GM19395 (cell line): ENCODE data around the gene CYLD.

Experiments used
- ATAC-seq: cut with Tn5 transposase; IDR thresholded peaks from one replicate; pipeline ENCODE4 v1.9.1; 2021; ENCODE audit warnings: mild to moderate bottlenecking, moderate library complexity; ENCODE audit not compliant: unreplicated experiment

Gene CYLD

DNA sequence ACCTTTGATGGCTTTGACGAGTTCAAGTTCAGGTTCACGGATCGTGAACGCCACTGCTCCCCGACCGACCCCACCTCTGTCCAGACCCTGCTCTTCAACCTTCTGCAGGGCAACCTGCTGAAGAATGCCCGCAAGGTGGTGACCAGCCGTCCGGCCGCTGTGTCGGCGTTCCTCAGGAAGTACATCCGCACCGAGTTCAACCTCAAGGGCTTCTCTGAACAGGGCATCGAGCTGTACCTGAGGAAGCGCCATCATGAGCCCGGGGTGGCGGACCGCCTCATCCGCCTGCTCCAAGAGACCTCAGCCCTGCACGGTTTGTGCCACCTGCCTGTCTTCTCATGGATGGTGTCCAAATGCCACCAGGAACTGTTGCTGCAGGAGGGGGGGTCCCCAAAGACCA is 30.8 kb upstream of the CYLD start:
- no peak for ATAC-seq

DNA sequence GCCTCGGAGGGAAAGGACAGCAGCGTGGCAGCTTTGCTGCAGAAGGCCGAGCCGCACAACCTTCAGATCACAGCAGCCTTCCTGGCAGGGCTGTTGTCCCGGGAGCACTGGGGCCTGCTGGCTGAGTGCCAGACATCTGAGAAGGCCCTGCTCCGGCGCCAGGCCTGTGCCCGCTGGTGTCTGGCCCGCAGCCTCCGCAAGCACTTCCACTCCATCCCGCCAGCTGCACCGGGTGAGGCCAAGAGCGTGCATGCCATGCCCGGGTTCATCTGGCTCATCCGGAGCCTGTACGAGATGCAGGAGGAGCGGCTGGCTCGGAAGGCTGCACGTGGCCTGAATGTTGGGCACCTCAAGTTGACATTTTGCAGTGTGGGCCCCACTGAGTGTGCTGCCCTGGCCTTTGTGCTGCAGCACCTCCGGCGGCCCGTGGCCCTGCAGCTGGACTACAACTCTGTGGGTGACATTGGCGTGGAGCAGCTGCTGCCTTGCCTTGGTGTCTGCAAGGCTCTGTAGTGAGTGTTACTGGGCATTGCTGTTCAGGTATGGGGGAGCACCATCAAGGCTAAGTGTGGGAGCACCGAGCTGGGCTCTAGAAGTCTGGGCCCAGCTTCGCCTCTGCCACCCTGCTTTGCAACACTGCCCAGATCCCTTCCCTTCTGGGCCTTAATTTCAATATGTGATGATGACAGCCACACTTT is 29.9 kb upstream of the CYLD start:
- ATAC-seq, result no peak

DNA sequence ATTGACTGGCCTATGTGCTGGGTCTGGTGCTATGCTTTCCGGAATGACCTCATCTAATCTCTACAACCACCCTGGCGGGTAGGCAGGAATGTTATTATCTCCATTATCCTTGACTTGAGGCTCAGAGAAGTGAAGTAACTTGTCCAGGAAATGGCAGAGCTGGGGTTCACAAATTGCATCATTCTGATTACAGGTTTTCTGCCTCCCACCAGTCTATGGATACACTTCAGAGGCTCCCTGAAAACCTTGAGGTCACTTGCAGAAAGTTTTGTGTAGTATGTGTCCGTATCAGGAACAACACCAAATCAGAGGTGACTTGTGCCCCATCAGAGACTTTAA is 29.4 kb upstream of the CYLD start:
- no peak for ATAC-seq

DNA sequence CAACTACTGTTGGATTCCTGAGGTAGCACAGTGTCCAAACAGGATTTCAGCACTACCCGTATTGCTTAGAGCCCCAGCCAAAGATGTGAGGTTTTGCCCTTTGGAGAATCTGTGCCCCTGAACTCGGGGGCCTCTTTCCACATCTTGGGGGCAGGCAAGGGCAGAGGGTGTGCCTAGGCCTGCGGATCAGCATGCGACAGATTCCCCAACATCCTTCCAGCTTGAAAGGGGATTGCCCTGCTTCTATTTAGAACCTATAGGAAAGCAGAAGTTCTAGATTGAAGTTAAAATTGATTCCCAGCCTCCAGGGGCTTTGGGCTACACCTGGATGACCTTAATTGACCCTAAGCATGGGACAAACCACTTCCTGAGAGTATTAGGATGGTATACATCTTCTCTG is 28.9 kb upstream of the CYLD start:
- ATAC-seq, result no peak

DNA sequence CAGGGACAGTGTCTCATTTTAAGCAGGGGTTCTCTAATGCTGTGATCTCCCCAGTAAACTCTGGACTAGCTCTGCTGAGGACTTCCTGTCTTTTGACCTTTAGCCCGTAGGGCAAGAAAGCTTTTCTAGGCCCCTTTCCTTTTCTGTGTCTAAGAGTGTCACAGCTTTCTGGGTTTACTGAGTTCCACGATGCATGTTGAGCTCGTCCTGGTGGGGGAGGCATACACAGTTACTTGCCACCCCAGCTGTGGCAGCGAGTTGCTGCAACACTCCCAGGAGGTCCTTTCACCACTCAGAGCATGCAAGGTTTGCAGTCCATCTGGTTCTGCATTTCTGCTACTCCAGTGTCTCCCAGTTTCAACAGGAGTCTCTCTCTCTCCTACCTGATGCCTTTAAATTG is 24.8 kb upstream of the CYLD start:
- no peak for ATAC-seq

DNA sequence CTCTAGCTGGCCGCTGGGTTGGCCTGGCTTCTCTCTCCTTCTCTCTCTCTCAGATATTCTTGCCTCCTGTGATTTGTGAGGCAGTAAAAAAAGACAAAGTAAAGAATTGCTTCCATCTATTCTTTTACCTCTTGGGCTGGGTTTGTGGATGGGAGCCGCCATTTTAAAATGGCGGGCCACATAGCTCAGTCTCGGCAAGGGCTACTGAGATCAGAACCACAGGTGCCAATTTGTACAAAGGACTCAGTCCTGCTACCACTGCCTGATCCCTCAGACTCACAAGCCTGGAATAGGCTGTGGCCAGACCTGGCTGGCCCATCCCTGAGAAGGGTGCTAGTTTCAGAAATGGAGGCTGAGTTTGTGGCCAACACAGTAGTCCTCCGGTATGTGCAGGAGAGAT is 24.4 kb upstream of the CYLD start:
- no peak for ATAC-seq

DNA sequence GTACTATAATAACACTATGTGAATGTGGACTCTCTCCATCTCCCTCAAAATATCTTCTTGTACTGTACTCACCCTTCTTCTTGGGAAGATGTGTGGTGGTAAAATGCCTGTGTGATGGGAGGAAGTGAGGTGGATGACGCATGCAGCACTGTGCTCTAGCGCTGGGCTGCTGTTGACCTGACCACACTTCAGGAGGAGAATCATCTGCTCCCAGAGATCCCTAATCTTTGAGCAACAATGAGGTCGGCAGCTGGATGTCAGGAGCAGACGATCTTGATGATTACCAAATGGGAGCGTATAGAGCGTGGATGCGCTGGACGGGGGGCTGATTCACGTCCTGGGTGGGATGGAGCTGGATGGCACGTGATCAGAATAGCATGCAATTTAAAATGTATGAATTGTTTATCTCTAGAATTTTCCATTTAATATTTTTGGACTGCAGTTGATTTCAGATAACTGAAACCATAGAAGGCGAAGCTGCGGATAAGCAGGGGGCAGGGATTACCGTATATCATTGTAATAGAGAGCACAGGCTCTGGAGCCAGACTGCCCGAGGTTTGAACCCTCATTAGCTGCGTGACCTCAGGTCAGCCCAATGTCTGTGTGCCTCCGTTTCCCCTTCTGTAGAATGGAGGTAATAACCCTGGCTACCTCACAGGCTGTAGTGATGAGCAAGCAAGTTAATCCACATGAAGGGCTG is 23.7 kb upstream of the CYLD start:
- no peak for ATAC-seq

DNA sequence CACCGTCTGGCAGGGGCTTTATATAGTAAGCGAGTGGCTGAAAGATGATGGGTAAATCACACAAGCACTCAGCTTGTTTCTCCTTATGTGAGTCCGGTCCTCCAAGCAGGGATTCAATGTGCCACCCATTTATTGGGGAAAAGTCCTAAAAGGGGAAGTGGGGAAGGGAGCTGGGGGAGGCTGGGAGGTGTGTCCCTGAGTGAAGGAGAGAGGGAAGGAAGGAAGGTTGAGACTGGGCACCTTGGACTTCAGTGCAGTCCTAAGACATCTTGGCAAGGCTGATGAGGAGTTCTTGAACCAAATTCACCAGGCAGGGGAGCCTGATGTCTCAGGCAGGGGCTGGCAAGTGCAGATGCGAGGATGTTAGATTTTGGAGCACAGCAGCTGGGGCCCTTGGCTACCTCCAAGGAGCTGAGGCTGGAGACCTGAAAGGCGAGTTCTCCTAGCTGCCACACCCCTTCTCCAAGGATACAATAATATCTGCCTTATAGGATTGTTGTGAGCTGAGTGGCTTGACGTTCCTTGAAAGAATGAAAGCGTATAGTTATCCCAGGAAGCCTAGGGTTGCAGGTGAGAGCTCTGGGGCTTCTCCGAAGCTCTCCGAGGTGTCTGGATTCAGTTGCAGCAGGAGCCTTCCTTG is 23.0 kb upstream of the CYLD start:
- no peak for ATAC-seq

DNA sequence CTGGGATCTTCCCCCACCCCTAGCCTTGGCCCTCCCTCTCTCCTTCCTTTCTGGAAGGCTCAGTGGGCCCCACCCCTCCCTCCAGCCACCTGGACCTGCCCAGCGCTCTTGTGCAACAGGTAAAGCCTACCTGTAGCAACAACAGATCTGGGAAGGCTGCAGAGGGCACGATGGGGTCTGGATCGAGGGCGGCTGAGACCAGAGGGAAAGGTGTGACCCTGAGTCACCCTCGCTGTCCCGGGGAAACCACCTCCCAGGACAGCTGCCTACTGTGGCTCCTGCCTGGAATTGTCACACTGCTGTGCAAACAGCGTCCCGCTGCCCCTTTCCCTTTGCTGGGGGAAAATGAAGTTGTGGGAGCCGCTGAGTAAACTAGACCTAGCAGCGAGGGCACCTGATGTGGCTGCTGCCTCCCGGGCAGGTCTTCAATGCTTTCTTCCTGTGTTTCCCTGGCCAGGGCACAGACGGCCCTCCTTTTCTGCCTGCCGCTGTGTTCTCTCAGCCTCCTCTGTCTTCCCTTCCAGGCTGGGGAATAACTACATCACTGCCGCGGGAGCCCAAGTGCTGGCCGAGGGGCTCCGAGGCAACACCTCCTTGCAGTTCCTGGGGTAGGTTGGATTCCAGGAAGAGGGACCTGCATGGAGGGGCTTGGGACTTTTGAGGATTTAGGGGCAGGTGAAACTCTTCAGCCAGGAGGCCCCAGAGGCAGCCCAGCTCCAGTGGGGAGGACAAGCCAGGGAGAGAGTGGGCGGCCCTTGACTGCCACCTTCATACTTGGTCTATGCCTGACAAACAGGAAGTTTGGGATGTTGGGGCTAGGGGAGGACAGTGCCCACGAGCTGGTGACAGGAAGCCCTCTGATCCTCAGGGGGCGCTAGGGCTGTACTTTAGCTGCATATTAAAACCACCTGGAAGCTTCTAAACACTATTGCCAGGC is 22.2 kb upstream of the CYLD start:
- no peak for ATAC-seq

DNA sequence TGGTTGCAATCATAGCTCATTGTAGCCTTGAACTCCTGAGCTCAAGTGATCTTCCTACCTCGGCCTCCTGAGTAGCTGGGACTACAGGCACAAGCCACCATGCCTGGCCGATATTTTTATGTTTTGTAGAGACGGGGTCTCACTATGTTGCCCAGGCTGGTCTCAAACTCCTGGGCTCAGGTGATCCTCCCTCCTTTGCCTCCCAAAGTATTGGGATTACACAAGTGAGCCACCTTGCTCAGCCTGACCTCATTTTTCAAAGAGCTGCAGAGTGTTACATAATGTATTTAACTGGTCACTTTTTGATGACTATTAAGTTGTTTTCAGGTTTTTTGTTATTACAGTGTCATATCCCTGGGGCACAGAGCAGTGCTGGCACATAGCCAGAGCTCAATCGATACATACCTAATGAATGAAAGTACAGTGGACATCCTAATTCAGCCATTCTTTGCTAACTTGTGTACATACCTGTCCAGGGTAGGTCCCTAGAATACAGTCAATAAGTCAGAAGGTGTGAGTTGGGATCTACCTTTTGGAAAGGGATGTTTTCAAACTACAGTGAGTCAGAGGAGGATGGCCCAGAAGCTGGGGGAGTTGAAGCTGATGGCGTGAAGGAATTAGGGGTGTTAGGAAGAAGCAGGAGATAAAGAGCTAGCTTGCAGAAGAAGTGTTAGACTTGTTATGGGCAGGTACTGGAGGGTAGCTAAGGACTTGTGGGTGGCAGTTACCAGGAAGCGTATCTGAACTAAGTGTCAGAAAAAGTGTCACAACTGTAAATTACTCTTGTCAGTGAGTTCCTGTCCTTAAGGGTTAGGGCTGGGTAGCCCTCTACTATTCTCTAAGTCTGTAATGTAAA is 20.1 kb upstream of the CYLD start:
- ATAC-seq, result no peak

DNA sequence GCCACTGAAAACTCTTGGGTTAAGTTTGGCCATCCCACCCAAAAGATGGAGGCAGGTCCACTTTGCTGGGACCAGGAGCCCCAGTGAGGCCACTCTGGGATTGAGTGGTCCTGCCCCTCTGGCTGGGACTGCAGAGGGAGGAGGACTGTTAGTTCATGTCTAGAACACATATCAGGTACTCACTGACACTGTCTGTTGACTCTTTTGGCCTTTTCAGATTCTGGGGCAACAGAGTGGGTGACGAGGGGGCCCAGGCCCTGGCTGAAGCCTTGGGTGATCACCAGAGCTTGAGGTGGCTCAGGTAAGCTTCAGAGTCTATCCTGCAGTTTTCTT is 19.5 kb upstream of the CYLD start:
- ATAC-seq, result no peak

DNA sequence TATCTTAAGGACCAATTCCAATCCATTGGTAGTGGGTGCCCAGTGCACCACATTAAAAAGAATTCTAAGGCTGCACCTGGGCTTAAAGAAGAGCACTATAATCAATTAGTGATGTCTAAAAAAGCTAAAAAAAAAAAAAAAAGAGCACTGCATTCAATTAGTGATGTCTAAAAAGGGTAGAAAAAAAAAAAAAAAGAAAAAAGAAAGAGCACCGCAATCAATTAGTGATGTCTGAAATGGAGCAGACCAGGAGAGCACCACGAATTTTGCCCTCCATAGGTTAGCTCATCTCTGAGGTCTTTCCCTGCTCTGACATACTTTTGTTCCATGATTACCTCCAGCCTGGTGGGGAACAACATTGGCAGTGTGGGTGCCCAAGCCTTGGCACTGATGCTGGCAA is 18.9 kb upstream of the CYLD start:
- no peak for ATAC-seq

DNA sequence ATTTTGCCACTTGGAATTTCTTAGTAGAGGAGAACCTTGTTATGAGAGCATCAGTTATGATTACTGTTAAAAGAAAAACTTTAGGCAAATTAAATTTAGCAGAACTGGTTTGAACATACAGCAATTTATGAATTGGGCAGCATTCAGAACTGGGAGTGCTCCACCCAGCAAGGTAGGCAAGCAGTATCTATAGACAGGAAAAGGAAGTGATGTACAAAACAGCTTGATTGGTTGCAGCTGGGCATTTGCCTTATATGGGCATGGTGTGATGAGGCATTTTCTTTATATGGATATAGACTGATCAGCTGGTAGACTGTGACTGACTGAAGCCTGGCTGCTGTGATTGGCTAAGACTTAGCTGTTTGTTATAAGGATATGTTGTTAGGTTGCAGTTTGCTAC is 17.6 kb upstream of the CYLD start:
- ATAC-seq, result no peak

DNA sequence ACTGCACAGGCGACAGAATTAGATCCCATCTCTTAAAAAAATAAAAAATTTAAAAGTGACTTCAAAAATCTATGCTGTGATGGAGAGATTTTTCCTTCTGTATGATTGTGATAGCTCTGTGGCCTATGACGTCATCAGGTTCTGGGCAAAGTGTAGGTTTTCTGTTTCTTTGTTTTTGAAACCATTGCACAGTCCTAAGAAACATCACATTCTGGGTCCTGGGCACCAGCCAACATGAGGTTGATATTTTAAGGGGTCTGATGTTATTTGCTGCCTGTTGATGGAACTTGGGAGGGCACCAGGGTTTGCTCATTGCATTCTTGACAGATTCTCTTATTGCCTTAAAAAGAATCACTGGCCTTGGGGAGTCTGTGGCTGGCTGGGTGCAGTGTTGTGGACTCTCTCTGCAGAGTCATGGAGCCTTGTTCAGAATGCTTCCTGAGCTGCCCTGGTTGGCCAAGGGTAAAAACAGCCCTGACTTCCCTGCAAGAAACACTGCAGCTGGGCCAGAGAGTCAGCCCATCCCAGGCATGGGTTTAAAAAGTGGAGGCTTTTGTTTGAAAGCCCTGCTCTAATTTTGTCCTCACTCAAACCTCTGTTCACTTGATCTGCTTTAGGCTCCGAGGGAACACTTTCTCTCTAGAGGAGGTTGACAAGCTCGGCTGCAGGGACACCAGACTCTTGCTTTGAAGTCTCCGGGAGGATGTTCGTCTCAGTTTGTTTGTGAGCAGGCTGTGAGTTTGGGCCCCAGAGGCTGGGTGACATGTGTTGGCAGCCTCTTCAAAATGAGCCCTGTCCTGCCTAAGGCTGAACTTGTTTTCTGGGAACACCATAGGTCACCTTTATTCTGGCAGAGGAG is 10.5 kb upstream of the CYLD start:
- ATAC-seq, result no peak

DNA sequence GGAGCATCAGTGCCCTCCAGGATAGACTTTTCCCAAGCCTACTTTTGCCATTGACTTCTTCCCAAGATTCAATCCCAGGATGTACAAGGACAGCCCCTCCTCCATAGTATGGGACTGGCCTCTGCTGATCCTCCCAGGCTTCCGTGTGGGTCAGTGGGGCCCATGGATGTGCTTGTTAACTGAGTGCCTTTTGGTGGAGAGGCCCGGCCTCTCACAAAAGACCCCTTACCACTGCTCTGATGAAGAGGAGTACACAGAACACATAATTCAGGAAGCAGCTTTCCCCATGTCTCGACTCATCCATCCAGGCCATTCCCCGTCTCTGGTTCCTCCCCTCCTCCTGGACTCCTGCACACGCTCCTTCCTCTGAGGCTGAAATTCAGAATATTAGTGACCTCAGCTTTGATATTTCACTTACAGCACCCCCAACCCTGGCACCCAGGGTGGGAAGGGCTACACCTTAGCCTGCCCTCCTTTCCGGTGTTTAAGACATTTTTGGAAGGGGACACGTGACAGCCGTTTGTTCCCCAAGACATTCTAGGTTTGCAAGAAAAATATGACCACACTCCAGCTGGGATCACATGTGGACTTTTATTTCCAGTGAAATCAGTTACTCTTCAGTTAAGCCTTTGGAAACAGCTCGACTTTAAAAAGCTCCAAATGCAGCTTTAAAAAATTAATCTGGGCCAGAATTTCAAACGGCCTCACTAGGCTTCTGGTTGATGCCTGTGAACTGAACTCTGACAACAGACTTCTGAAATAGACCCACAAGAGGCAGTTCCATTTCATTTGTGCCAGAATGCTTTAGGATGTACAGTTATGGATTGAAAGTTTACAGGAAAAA is 9.7 kb upstream of the CYLD start:
- ATAC-seq, result no peak

DNA sequence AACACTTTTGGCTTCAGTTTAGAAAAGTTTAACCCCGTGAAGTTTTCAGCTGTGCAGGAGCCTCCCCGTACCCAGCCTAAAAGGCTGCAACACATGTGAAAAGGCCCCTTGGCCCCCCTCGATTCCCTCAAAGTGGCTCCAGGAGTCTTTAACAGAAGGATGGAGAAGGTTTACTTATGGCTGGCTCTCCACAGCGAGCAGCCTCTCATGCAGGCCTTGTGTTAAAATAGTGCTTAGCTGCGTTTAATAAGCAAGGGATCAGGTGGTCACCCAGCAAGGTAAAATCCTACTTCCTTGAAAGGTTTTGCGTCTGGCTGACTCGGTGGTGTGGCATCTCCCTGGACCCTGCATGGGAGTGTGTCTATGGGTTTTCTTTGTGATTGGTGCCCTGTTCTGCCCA is 8.4 kb upstream of the CYLD start:
- no peak for ATAC-seq

DNA sequence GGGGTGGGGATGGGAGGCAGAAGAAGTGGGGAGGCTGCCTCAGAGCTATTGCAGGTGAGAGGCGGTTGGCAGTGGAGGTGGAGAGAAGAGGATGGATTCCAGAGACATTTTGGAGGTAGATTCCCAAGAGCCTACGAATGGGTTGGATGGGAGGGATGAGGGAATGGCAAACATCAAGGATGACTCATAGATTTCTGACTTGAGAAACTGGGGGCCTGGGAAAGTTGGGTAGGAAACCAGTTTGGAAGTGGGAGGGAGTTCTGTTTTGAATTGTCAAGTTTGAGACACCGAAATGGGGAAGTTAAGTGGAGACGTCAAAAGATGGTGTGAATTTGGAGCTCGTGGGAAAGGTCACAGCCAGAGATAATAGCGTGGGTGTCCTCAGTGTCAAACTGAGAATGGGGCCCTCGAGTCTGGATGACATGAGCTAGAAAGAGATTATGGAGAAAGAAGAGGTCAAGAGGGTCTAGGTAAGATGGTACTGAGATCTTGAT is 6.2 kb upstream of the CYLD start:
- ATAC-seq, result peak; percentile 55

DNA sequence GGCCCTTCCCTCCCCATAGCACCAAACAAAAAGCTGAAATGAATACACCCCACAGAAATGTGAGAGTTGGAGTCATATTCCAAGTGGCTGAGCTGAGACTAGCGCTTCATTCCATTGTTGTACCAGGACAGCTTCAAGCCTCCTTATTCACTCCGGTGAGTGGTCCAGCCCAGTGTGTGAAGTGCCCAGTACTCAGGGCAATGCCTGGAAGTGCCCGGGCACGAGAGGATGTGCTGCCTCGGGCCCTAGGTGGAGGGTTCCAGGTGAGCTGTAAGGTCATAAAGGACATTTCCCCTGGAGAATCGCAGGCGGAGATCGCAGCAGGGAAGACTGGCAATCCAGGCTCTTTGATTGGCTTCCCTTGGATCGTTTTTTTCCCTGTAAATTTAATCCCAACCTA is 5.4 kb upstream of the CYLD start:
- no peak for ATAC-seq
